Ascending aorta (tissue), 2 donors: Measurements from ENCODE around the gene ZSWIM3. TPM values are rescaled to one million over a fixed set of nuclear protein-coding genes. Genes with fewer than 3 reads are reported as not detected.

Experiments used
- DNase-seq, 2 donors: peaks; one replicate each; pipeline ENCODE4 v3.0.0-alpha.2; 2019; ENCODE audit warnings: low spot score in 2 of 2
- H3K27ac ChIP-seq, 2 donors: fragments of 200-600 bp; sonication (generic); one replicate each; pipeline ENCODE4 v1.5.1; 2016 to 2017; ENCODE audit warnings: mild to moderate bottlenecking in 1 of 2
- H3K27me3 ChIP-seq: fragments of 200-600 bp; sonication (generic); one replicate; pipeline ENCODE4 v1.5.1; 2017
- H3K36me3 ChIP-seq, 2 donors: fragments of 200-600 bp; sonication (generic); one replicate each; pipeline ENCODE4 v1.5.1; 2016
- H3K4me1 ChIP-seq, 2 donors: fragments of 200-600 bp; sonication (generic); one replicate each; pipeline ENCODE4 v1.5.1; 2016 to 2017; ENCODE audit warnings: mild to moderate bottlenecking in 1 of 2
- H3K4me3 ChIP-seq, 2 donors: fragments of 200-600 bp; sonication (generic); one replicate each; pipeline ENCODE4 v1.5.1; 2016 to 2017; ENCODE audit warnings: mild to moderate bottlenecking in 1 of 2
- H3K9me3 ChIP-seq, 2 donors: fragments of 200-600 bp; sonication (generic); one replicate each; pipeline ENCODE4 v1.5.1; 2016
- CTCF ChIP-seq, 3 experiments: fragments of 200-600 bp in 2 of 3; fragments of 450-650 bp in 1 of 3; sonication (generic) in 2 of 3; IDR thresholded peaks; one replicate each; pipeline ENCODE4 v1.5.1; 2016 to 2019; ENCODE audit warnings: antibody characterized with exemption in 3 of 3, mild to moderate bottlenecking in 1 of 3, moderate library complexity in 1 of 3
- intact Hi-C: fragments of 100-400 bp; cut with DNase I; formaldehyde crosslinking; loops from one replicate; pipeline ENCODE4 v1.15.1; 2023
- total RNA-seq: library from RNA; depleted of rRNA; stranded (reverse); fragments of >200 nt; gene quantifications from one replicate; pipeline ENCODE4 v1.1.0, GENCODE V29; 2016

ZSWIM3 gene
- total RNA-seq, 1 donor from 2014 or later: 6.8 TPM

GRCh38 chr20:45892828-45893500 lies 35.5 kb downstream of the ZSWIM3 start:
- DNase-seq: no peak
- Histone ChIP-seq H3K4me1 (peaks cover 8 to 12% of the 10 kb centered on the region in 2 donors), H3K9me3 (no peaks in the 10 kb centered on the region), H3K36me3 (peaks cover 33 to 41% of the 10 kb centered on the region in 2 donors), H3K27me3 (no peaks in the 10 kb centered on the region), H3K27ac (no peak overlapping the region), H3K4me3 (no peak overlapping the region)
- no peak for TF ChIP-seq CTCF (IDR thresholded peaks at IDR 0.05)
- intact Hi-C loops: no loop called here

- intact Hi-C loops: no loop called here
- no peak overlapping the region for H3K4me3 ChIP-seq
Measured at GRCh38 chr20:45893831-45894230, 36.4 kb downstream of the ZSWIM3 start.

GRCh38 chr20:45894797-45895196 lies 37.4 kb downstream of the ZSWIM3 start:
- Histone ChIP-seq H3K9me3 (no peaks in the 10 kb centered on the region), H3K4me1 (peaks cover 6 to 8% of the 10 kb centered on the region in 2 donors), H3K27me3 (no peaks in the 10 kb centered on the region), H3K36me3 (peaks cover 49 to 57% of the 10 kb centered on the region in 2 donors), H3K27ac (no peak overlapping the region), H3K4me3 (no peak overlapping the region)
- intact Hi-C loops: no loop called here
- DNase-seq: no peak
- no peak for TF ChIP-seq CTCF (IDR thresholded peaks at IDR 0.05)

More at GRCh38 chr20:45893831-45894230, 36.4 kb downstream of the ZSWIM3 start:
- Histone ChIP-seq H3K27ac (no peak overlapping the region), H3K36me3 (peaks cover 41 to 50% of the 10 kb centered on the region in 2 donors), H3K27me3 (no peaks in the 10 kb centered on the region), H3K9me3 (no peaks in the 10 kb centered on the region), H3K4me1 (peaks cover 8 to 12% of the 10 kb centered on the region in 2 donors)
- no peak for TF ChIP-seq CTCF (IDR thresholded peaks at IDR 0.05)
- no peak for DNase-seq

- H3K36me3 ChIP-seq: peaks cover 49 to 57% of the 10 kb centered on the region in 2 donors
- H3K4me1 ChIP-seq: peaks cover 4 to 5% of the 10 kb centered on the region in 2 donors
- no peak overlapping the region for H3K27ac ChIP-seq
- no peaks in the 10 kb centered on the region for H3K27me3 ChIP-seq
- no peak overlapping the region for H3K4me3 ChIP-seq
- TF ChIP-seq CTCF (IDR thresholded peaks at IDR 0.05): no peak
- DNase-seq: no peak
- intact Hi-C loops: no loop called here
- H3K9me3 ChIP-seq: no peaks in the 10 kb centered on the region
Measured at GRCh38 chr20:45896641-45897161, 39.3 kb downstream of the ZSWIM3 start.

- Histone ChIP-seq H3K27me3 (no peaks in the 10 kb centered on the region), H3K27ac (no peak overlapping the region), H3K9me3 (no peaks in the 10 kb centered on the region), H3K36me3 (peaks cover 49 to 57% of the 10 kb centered on the region in 2 donors), H3K4me1 (peaks cover 0 to under 1% of the 10 kb centered on the region in 2 donors), H3K4me3 (no peak overlapping the region)
- intact Hi-C loops: no loop called here
- DNase-seq: no peak
- TF ChIP-seq CTCF (IDR thresholded peaks at IDR 0.05): no peak
Measured at GRCh38 chr20:45897289-45897688, 39.9 kb downstream of the ZSWIM3 start.
